GM21390 (cell line): ENCODE results near the gene HELB.

Experiments used
- ATAC-seq: cut with Tn5 transposase; IDR thresholded peaks from one replicate; pipeline ENCODE4 v1.9.1; 2021; ENCODE audit not compliant: unreplicated experiment

The HELB gene

DNA sequence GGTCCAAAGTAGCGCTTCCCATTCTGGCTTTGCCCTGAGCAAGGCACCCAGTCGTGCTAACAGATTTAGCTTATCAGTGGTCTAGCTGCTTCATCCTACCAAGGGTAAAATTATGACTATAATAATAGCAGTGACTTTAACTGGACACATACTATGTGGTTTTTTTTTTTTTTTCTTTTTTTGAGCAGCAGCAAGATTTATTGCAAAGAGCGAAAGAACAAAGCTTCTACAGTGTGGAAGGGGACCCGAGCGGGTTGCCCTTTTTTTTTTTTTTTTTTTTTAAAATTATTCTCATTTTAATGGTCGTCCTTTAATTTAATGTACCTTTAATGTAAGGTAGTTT lies 505 bp downstream of the HELB start:
- ATAC-seq, result no peak

DNA sequence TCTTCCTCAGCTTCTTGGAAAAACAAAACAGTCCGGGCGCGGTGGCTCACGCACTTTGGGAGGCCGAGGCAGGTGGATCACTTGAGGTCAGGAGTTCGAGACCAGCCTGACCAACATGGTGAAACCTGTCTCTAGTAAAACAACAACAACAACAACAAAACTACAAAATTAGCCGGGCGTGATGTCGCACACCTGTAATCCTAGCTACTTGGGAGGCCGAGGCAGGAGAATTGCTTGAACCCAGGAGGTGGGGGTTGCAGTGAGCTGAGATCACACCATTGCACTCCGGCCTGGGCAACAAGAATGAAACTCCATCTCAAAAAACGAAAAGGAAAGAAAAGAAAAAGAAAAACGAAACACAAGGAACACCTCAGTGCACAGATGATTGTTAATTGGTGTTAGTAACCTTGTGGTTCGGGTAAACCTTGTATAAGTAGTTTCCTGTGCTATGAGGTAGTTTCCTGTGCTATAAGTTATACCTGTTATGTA lies 1.1 kb downstream of the HELB start:
- peak; percentile 51 for ATAC-seq

DNA sequence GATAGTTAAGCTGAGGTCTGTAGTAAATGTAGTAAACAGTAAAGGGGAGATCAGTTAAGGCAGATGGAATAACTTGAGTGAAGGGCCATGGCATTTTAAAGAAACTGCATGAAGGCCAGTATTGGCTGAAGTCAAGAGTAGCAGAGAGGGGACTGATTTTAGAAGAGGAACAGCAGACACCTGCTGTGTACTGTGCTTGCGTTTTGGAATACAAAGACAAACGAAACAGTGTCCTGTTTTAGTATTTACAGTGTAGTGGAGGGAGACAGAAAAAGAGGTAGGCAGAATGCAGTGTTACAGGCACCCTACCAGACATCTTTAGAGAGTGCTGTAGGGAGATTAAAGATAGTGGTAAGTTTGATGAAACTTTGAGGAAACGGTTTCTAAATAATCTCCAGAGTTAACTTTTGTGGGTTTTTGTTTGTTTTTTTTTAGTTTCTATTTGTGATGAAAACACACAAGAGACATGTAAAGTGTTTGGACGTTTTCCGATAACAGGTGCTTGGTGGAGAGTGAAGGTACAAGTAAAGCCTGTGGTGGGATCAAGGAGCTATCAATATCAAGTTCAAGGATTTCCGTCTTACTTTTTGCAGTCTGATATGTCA lies 2.1 kb downstream of the HELB start:
- no peak for ATAC-seq

DNA sequence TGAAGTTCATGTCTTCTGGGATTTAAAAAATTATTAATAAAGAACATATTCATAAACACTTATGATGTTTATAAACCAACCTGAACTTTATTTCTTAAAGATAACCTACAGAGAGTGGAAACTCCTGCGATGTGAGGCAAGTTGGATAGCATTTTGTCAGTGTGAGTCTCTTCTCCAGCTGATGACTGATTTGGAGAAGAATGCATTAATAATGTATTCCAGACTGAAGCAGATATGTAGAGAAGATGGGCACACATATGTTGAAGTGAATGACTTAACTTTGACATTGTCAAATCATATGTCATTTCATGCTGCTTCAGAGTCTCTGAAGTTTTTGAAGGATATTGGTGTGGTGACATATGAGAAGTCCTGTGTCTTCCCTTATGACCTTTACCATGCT lies 7.3 kb downstream of the HELB start:
- no peak for ATAC-seq

DNA sequence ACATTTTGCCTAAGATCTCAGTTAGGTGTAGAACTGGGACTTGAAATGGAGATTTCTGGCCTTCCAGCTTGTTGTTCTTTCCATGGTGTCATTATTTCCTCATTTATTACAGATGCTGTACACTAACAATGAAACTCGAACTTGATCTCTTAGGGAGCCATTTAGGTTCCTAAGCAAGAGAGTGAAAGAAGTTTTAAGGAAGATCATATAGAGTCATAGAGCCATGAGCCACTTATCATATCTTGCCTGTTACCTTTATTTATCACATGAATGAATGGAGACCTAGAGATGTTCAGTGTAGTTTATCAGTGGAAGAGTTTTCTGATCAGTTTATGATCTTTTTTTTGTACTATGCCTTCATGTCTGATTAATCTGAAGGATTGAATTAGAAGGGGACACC lies 9.9 kb downstream of the HELB start:
- ATAC-seq, result no peak

DNA sequence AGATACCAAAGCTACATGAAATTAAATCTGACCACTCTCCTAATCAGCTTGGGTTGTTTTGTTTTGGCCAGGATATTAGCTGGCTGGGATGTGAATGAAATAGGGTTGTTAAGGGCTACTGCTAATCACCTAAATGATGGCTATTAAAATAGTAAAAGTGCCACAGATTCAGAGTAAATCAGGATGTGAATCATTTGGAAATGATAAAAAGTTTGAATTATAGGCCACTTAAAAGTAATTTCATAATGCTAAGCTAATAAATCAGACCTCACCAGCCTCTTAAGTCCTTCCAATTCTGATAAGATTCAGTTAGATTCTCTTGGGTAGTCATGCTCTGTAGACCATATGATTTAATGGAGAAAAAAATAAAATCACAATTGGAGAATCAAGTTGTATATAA lies 12.0 kb downstream of the HELB start:
- ATAC-seq, result no peak

DNA sequence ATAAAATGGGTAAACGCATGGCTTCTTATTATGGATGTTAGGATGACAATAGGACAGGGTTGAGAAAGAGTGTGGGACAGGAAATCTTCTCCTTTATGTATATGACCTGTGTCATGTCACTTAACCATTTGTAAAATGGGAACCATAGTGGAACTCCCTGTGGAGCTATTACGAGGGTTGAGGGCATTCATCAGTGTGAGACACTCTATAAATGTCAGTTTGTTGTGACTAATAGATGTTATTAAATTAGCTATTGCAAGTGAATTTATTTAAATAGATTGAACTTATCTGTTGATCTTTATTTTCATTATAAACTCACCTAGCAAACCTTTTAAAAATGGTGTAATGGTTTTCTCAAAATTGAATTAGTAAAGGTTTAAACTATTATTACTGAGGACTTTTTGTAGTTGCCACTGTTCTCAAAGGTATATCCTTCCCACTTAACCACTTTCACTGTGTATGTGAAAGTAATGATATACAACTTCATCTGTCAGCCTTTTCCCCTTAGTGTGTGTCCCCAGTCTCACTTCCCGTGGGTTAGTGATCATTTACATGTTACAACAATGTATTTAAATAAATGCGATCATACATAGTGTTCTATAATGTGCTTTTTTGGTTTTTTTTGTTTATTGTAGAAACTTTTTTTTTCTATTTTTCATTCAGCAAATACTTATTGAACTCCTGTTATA lies 17.1 kb downstream of the HELB start:
- ATAC-seq, result peak; percentile 70

DNA sequence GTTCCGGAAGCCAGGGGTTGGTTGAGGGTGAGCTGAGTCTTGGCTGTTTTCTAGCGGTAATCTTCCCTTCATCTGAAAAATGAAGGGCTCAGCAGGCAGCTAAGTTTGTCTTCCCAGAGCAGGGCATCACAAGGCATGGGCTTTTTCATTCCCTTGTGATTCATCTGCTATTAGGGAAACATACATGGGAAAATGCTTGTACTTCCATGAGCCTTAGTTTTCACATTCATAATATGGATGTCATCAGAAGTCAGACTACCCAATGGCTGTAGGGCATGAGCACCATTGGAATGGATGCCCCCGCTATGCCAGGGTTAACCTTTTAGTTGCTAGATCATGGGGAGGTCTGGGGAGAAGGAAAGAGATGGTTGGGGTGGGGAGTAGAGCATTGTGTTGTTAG lies 18.7 kb downstream of the HELB start:
- ATAC-seq, result no peak

DNA sequence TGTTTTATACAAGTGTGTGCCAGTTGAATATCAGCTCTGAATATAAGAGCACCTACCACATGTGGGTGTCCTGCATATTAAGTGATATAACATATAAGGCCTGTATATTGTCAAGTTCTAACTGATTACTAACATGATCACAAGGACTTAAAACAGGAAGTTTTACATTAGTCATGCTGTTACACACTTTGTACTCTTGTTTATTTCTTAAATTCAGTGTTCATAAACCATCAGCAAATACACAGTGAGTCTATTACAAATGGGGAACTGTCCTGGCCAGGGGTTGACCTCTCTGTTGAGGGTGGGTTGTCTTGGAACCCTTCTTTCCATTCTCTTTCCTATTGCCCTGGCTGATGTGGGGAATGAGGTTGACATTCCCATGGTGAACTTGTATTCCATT lies 19.1 kb downstream of the HELB start:
- no peak for ATAC-seq

DNA sequence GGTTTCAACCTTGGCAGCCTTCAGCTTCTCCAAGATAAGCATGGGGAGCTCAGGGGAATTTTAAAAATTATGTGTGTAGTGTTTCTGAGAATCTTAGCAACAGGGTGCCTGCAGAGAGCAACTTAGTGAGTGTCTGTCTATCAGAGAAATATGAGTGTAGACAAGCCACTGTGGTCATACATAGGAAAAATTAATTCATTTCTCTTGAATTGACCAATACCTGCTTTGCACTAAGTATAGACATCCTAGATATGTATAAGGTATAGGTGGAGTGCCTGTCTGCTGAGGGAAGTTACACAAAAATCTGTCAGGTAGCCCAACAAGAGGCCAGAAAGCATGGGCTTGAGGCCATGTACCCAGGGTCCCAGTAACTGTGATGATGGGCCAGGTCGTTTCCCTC lies 20.7 kb downstream of the HELB start:
- no peak for ATAC-seq

DNA sequence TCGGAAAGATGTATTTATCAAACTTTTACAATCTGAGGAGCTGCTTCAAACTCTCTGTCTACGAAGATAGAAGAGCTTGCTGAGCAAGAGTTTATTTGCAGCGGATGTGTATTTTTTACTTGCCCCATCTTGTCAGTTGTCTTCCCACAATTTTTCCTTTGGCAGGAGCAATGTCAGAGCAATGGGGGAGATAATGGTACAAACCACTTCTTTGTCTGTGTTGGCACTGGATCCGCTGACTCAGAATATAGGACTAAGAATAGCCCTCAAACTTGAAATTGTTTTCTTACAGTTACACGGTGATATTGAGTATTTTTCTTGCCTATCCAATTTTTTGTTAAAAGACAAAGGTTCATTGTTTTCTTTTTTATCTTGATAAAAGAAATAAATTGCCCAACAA lies 27.6 kb downstream of the HELB start:
- ATAC-seq, result no peak

DNA sequence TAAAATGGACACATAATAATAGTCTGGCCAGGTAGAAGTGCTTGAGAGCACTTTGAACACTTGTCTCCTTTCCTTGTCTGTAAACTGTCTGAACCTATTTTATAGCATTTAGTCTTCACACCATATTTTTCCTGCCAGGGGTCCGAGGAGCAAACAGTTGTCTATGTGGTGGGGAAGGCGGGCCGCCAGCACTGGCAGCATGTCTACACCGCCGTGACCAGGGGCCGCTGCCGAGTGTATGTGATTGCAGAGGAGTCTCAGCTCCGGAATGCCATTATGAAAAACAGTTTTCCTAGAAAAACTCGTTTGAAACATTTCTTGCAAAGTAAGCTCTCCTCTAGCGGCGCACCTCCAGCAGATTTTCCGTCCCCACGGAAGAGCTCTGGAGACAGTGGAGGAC lies 28.7 kb downstream of the HELB start:
- no peak for ATAC-seq

DNA sequence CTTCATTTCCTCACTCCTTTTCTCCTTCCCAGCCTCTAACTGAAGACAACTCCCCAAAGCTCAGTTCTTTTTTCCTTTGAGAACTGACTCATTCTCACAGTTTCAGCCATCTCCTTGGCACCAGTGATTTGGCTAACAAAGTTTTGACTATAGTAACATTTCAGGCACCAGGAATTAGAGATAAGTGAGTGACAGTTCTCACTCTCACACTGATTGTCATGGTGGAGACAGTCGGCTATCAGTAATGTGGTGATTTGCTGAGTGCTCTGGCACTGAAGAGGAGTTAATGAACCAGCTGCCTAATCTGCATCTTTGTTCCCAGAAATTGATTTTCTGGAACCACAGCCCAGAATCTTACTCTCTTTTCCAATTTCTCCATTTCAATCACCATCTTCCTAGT lies 29.5 kb downstream of the HELB start:
- no peak for ATAC-seq

DNA sequence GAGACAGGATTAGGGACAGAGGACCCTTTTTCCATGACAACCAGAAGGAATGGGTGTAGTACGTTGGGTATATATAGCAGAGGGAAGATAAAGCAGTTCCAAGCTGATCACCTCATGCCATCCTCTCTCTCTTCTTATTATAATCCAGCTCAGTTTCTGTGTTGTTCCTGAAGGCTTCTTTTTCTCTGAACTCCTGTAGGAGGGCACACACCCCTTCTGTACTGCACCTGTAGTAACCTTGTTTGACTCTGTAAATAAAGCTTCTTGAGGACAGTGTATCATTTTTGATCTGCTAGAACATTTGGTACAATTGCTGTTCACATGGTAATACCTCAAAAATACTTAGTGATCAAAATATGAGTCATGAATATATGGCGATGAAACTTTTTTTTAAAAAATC lies 33.5 kb downstream of the HELB start:
- ATAC-seq, result no peak

DNA sequence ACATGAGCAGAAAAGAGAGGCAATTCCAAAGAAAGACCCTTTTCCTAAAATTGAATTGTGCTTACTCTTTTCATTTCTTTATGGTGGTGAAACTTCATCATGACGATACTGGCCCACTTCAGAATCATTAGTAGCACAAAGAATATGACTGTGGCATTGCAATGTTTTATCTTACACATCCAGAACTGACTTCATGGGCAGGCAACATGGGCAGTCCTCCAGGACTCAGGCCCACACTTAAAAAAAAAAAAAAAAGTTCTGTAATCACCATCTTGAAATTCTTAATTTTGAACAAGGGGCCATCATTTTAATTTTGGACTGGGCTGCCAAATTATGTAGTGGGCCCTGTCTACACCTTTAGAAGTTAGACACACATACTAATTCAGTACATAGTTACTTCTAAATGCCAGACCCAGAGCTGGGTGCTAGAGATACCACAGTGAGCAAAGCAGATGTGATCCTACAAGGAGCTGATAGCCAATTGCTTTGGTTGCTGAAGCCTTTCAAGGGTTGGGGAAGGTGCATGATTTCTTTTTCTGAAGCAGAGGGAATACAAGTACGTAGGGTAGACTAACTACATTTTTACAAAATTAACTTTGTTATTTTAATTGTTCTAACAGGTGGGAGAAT lies 35.2 kb downstream of the HELB start:
- ATAC-seq, result no peak

DNA sequence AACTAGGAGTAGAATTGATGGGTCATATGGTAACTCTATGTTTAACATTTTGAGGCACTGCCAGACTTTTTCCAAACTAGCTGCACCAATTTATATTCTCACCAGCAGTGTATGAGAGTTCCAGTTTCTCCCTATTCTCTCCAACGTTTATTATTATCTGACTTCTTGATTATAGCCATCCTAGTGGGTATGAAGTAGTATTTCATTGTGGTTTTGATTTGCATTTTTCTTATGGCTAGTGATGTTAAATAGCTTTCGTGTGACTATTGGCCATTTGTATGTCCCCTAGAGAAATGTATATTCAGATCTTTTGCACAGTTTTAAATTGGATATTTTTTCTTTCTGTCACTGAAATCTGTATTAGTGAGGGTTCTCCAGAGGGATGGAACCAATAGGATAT lies 37.8 kb downstream of the HELB start:
- no peak for ATAC-seq

DNA sequence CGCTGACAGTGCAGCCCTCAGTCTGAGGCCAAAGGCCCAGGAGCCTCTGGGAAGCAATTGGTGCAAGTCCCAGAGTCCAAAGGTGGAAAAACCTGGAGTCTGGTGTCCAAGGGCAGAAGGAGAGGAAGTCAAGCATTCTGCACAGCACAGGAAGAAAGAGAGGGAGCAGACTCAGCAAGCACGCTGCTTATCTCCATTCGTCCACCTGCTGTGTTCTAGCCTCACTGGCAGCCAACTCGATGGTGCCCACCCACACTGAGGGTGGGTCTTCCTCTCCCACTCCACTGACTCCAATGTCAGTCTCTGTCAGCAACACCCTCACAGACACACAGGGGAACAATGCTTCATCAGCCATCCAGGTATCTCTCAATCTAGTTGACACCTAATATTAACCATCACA lies 38.8 kb downstream of the HELB start:
- no peak for ATAC-seq

DNA sequence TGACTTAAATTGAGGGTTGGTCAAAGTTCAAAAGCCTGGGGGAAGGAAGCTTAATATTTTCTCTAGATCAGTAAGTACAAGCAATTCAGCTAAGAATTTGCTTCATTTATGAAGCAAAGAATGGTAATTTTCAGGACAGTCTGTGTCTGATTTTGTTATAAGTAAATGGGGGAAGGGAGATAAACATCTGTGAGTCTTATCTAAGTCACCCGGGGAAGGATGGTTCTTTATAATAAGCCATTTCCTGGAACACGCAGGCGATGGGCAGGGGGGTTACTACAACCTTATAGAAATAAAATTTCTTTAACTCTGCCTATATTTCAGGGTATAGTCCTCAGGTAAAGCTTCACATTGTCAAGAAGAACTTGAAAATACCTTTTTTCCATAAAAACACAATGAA lies 42.9 kb downstream of the HELB start:
- ATAC-seq, result no peak

DNA sequence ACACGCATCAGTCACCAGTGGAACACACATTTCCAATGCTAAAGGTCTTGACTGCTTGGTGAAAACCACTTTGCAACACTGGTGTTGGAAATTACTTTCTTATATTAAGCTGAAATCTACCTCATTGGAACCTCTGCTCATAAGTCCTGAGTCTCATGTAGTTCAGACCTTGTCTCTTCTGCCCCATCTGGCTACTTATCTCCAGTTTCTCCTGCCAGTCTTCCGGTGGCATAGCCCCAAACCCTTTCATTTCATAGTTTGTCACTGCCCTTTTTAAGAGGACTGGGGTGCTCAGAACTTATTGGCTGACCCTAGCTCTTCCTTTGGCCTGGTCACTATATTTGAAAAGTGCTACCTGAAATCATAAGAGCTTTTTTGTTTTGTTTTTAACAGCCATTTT lies 43.7 kb downstream of the HELB start:
- no peak for ATAC-seq

DNA sequence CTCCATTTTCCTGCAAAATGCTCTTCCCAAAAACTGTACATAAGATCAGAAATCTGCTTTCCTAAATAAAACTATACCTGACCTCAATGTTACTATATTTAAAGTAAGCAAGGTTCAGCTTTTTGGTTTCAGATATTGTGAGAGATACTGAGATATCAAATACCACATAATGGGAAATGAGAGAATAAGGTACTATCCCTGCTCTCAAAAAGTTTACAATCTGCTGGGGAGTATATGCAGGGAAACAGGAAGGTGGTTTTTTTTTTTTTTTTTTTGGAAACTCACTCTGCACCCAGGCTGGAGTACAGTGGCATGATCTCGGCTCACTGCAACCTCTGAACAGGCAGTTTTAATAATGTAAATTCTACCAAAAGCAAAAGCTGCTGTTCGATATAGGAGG lies 49.0 kb downstream of the HELB start:
- ATAC-seq, result no peak

DNA sequence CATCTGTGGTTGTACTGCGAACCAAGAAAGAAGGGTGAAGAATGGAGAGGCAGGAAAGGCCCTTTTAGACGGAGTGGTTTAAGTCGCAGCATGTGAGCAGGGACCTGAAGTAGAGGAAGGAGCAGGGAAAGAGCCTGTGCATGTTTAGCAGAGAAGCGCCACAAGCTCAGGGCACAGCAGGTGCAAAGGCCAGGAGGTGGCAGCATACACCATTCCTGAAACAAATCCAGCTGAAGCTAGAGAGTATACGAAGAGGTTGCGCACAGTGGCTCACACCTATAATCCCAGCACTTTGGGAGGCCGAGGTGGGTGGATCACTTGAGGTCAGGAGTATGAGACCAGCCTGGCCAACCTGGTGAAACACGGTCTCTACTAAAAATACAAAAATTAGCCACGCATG lies 49.9 kb downstream of the HELB start:
- ATAC-seq, result no peak

DNA sequence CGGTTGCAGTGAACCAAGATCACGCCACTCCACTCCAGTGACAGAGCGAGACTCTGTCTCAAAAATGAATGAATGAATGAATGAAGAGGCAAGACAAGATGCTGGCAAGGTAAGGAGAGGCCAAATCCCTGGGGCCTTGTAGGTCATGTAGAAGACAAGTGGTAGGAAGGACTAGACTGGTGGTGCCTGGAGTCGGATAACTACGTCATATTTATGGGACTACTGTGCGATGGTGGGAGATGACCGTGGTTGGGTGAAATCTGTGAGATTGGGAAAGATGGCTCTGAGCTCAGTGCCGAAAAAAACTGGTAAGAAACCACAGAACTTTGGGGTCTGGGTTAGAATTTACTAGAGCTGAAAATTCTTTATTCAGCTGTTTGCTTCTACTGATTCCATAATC lies 50.6 kb downstream of the HELB start:
- ATAC-seq, result no peak

DNA sequence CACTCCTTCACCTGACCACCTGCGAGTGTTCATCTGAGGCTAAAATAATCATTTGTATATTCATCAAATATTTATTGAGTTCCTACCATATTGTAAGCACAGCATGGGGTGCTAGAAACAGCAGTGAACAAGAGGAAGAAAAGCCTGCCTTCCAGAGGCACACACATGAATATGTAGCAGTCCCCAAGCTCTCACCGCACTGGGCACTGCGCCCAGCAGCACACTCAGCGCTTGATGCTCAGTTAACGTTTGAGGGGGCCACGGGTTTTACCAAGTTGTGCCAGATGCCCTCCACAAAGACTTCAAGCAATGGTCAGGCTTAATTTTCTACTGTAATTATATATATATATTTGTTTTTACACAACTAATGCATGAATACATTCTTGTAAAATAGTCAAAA lies 52.0 kb downstream of the HELB start:
- ATAC-seq, result no peak
